Ecto neural progenitor cell (in vitro differentiated cells): ENCODE measurements around the gene YIPF1.
A peak's percentile ranks its signal among the peaks of the same experiment; 100 is the strongest.
"Not testable (repeated sequence)": the region's sequence is repeated elsewhere in the genome, so short reads cannot be mapped to it uniquely, and the experiment has no call there.

Source experiments
- DNase-seq: peaks from one replicate; pipeline ENCODE4 v3.0.0-alpha.2; 2018; ENCODE audit warnings: low spot score

The YIPF1 gene

GRCh38 chr1:53894644-53895043 is 5.0 kb upstream of the YIPF1 start:
- DNase-seq, result no peak

- DNase-seq, result no peak
Measured at GRCh38 chr1:53893999-53894636, 4.5 kb upstream of the YIPF1 start, which contains the start of gene DIO1. TSS of gene DIO1 (plus strand) at chr1:53894187. CDS start at chr1:53894211, 24 bp downstream.

GRCh38 chr1:53892911-53893310 is 3.3 kb upstream of the YIPF1 start:
- DNase-seq, result no peak

GRCh38 chr1:53891678-53892077 is 2.1 kb upstream of the YIPF1 start:
- DNase-seq, result no peak

GRCh38 chr1:53891018-53891417 is 1.4 kb upstream of the YIPF1 start:
- DNase-seq, result no peak

- no peak for DNase-seq
Measured at GRCh38 chr1:53890522-53890941, 935 bp upstream of the YIPF1 start.

- no peak for DNase-seq
Measured at GRCh38 chr1:53888681-53889080, 916 bp downstream of the YIPF1 start.

- DNase-seq, result not testable (repeated sequence)
Measured at GRCh38 chr1:53883600-53883999, 6.0 kb downstream of the YIPF1 start.

GRCh38 chr1:53881853-53882252 is 7.7 kb downstream of the YIPF1 start:
- DNase-seq, result not testable (repeated sequence)

- no peak for DNase-seq
Measured at GRCh38 chr1:53878492-53879105, 11.0 kb downstream of the YIPF1 start.

GRCh38 chr1:53875150-53875549 is 14.4 kb downstream of the YIPF1 start:
- not testable (repeated sequence) for DNase-seq

- no peak for DNase-seq
Measured at GRCh38 chr1:53871773-53872484, 17.7 kb downstream of the YIPF1 start.

- DNase-seq, result no peak
Measured at GRCh38 chr1:53871221-53871620, 18.4 kb downstream of the YIPF1 start.

- DNase-seq, result no peak
Measured at GRCh38 chr1:53869454-53870117, 20.0 kb downstream of the YIPF1 start.

- DNase-seq, result no peak
Measured at GRCh38 chr1:53868565-53868964, 21.0 kb downstream of the YIPF1 start.

GRCh38 chr1:53862507-53862906 is 27.1 kb downstream of the YIPF1 start:
- no peak for DNase-seq

GRCh38 chr1:53860967-53861411 is 28.6 kb downstream of the YIPF1 start:
- DNase-seq, result peak; percentile 54

- no peak for DNase-seq
Measured at GRCh38 chr1:53851571-53852285, 37.9 kb downstream of the YIPF1 start.

GRCh38 chr1:53850082-53850673 is 39.4 kb downstream of the YIPF1 start:
- DNase-seq, result no peak

GRCh38 chr1:53847980-53848379 is 41.6 kb downstream of the YIPF1 start:
- no peak for DNase-seq

- DNase-seq, result no peak
Measured at GRCh38 chr1:53842347-53842746, 47.2 kb downstream of the YIPF1 start.

- no peak for DNase-seq
Measured at GRCh38 chr1:53838654-53838974, 51.0 kb downstream of the YIPF1 start.
